ENCODE data around the gene FBN1. TPM values are rescaled to one million over a fixed set of nuclear protein-coding genes. Genes with fewer than 3 reads are reported as not detected.

Gene FBN1
- polyA plus RNA-seq, 3 donors: 80.9 to 104 (median 99.6) TPM

DNA sequence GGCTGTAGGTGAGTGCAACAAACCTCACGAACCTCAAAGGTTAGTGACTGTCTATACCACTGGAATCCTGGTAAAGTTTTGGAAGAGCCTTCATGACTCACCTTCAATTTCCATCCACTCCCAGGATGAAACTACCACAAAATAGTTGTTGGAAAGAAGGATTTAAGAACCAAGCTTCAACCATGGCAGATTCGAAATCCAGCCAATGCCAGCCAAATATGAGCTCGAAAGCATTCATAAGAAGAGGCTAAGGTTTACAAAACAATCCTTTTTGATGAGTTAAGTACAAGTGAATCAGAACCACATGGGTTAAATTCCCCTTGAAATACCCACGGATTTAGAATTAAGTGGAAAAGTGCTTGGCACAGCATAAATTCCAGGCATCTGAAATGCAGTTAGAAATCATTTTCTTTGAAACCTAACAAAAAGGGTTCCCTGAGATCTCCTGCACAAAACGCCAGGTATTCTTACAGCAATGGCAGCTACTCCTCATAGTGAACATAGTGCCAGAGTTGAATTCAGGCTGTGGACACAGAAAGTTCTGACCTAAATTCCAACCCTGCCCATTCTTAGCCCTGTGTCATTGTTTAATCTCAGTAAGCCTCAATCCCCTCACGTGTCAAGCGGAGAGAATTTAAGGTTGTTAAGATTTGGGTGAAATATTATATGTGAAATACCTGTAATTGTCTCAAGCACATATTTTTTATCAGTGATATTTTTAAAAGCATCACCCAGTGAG lies 89.2 kb downstream of the FBN1 start:
- DNase-seq (ENCODE audit: low read depth in 3 of 3, low spot score in 2 of 3): no peak

- DNase-seq (ENCODE audit: low read depth in 3 of 3, low spot score in 2 of 3): no peak
Observed at GRCh38 chr15:48555241-48555881, 90.1 kb downstream of the FBN1 start.

GRCh38 chr15:48554112-48554511 lies 91.4 kb downstream of the FBN1 start:
- DNase-seq (ENCODE audit: low read depth in 3 of 3, low spot score in 2 of 3): no peak

DNA sequence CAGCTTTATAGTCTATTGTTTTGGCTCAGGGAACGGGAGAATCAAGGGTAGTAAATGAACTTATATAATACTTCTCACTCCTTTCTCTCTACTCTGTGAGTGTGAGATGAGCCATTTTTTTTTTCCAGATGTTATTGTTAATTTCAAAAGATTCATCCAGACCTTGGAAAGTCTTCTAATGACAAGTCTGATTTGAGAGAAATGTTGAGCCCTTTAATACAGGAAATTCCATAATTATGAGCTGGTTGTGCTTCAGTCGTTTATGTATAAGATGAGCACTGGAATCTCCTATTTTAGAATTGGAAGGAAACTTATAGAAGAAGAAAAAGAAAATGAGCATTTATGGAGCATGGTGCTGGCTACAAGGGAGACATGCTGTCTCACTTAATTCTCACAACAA lies 92.0 kb downstream of the FBN1 start:
- DNase-seq (ENCODE audit: low read depth in 3 of 3, low spot score in 2 of 3): no peak

DNA sequence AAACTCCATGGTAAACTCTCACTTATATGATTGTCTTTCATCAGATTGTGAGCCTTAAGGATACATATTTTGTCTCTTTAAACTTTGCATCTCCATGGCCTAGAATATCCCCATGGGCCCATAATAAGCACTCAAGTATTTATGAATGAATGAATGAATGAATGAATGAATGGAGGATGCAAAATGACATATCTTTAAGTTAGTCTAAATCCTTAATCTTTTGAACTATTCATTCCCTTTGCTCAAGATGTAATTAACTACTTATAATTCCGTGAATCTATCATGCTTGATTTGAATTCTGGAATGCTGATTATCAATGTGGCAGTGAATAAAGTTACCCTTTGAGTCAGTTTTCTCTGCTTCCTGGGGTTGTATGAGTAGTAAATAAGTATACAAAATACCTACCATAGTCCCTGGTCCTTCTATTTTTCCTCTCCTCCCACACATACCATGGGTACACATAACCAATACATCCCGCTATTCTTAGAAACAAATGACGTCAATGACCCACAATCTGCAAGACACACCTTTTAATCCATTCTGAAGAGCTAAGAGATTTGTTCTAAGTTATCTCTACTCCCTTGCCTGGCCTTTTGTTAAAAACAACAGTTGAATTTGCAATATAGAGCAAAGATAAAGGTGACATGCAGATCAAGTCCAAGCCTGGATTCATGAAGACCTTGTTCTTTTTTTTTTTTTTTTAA lies 94.5 kb downstream of the FBN1 start:
- DNase-seq (ENCODE audit: low read depth in 3 of 3, low spot score in 2 of 3): no peak

- DNase-seq (ENCODE audit: low read depth in 3 of 3, low spot score in 2 of 3): no peak
Observed at GRCh38 chr15:48548455-48548854, 97.1 kb downstream of the FBN1 start.

DNA sequence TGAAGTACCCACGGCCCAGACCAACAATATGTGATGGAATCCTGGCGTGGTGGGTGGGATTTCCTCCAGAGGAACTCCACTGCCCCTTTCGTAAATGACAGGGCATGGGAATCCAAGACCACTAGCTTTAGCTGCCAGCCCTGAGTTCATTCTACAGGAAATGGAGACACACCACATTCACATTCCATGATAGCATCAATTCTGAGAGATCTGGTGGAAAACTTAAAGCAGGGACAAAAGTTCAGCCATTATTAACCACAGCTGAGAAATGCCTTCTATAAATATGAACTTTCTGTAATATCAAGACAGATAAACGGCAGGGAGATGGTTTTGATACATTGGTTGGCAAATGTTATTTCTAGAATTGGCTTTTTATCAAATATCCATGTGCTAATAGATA lies 98.2 kb downstream of the FBN1 start:
- DNase-seq (ENCODE audit: low read depth in 3 of 3, low spot score in 2 of 3): no peak

GRCh38 chr15:48546296-48546695 lies 99.2 kb downstream of the FBN1 start:
- no peak for DNase-seq (ENCODE audit: low read depth in 3 of 3, low spot score in 2 of 3)

GRCh38 chr15:48544778-48545177 lies 100.7 kb downstream of the FBN1 start:
- no peak for DNase-seq (ENCODE audit: low read depth in 3 of 3, low spot score in 2 of 3)

GRCh38 chr15:48541341-48542278 lies 103.9 kb downstream of the FBN1 start:
- DNase-seq (ENCODE audit: low read depth in 3 of 3, low spot score in 2 of 3): no peak

DNA sequence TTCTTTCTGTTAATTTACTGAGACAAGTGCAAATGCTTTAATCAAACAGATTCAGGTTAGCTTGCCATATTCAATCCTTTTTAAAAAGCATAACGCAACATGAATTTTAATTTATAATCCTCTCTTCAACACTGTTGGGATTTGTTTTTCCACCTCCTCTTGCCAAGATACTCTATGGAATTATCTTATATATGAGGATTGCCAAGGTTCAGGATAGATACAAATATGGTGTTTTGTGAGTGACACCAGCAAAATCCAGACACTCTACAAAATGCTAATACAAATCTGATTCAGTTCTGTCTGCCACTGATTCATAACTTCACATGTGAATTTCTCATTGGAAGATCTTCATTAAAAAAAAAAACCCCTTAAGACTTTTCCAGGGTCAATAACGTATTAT lies 104.8 kb downstream of the FBN1 start:
- no peak for DNase-seq (ENCODE audit: low read depth in 3 of 3, low spot score in 2 of 3)

DNA sequence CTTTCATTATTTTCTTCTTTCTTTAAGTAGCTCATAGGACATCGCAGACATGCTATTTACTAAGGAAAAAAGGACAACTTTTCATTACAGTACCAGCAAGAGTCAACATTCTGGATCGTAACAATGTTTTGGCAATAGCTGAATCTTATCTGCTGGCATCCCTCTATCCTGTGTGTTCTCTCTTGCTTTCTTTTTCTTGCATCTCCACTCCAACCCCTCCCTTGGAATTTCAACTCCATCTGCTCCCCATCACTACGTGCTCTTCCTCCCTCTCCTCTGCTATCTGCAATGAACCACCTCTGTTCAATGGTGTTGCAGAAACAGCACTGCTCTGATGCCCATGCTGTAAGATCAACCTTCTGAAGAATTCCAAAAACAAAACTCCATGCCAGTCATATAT lies 106.6 kb downstream of the FBN1 start:
- DNase-seq (ENCODE audit: low read depth in 3 of 3, low spot score in 2 of 3): no peak

DNA sequence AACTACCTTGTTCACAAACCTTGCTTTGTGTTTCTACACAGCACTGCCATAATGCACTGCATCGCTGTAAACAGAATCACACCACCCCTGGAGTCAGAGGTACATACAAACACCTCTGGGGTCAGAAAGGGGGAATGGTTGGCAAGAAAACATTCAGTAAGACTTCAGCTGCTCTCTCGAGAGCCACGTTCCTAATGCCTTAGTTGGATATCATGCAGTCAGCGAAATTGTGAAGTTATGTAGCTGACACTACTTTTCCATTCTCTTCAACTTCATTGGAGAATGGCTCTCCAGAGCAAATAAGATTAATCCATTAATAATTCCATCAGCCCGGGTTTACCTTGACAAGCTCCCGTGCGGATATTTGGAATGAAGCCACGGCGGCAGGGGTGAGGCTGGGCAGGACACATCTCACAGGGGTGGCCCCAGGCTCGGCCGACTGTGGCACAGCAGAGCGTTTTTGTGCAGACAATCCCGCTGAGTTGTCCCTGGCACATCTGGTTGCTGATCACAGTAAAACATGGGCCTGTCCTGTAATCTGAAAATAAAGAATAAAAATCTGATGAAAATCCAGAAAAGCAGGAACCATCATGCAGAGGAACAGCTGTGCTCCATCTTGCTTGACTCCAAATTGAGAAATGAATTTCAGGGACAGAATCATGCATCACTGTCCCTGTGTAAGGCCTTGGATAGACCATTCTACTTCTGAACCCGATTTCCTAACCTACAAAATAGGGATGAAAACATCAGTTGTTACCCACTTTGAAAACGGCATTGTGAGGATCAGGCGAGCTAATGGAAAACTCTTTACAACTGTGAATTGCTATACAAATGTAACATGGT lies 108.0 kb downstream of the FBN1 start:
- DNase-seq (ENCODE audit: low read depth in 3 of 3, low spot score in 2 of 3): no peak

- no peak for DNase-seq (ENCODE audit: low read depth in 3 of 3, low spot score in 2 of 3)
Observed at GRCh38 chr15:48536681-48537091, 108.8 kb downstream of the FBN1 start.

GRCh38 chr15:48533982-48534381 lies 111.5 kb downstream of the FBN1 start:
- no peak for DNase-seq (ENCODE audit: low read depth in 3 of 3, low spot score in 2 of 3)

- no peak for DNase-seq (ENCODE audit: low read depth in 3 of 3, low spot score in 2 of 3)
Observed at GRCh38 chr15:48532946-48533345, 112.6 kb downstream of the FBN1 start.

DNA sequence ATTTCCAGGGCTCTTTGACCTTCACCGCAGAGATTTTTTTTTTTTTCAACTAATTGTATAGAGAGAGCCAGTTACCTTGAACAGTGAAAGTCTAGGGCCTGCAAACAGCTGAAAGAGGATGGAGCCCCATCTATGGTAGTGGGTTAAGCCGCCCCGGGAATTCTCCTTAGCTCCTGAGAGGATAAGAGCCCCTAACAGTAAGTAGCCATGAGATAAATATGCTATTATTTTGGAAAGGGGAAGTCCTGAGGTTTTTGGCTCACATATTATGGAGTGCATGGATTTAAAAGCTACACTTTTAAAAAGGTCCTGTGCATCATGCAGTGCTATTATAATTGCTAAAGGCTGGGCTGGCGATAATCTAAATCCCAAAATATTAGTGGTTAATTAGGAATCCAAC lies 115.0 kb downstream of the FBN1 start:
- no peak for DNase-seq (ENCODE audit: low read depth in 3 of 3, low spot score in 2 of 3)

- DNase-seq (ENCODE audit: low read depth in 3 of 3, low spot score in 2 of 3): no peak
Observed at GRCh38 chr15:48528921-48529320, 116.6 kb downstream of the FBN1 start.

DNA sequence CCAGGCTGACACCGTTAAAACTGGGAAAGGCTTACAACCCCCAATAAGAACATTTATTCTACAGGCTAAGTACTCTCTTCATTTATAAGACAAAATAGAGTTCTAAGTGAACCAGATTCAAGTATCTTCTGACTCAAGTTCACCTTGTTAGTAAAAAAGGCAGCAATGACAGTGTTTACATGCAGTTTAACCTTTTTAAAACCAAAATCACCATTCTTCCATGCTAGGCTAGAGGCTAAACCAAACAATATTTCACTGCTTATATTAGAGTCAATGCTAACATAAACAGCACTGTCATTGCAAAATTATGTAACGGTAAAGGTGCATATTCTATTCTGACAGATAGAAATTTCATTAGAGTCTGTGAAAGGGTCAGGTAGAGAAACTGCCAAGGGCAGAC lies 118.0 kb downstream of the FBN1 start:
- DNase-seq (ENCODE audit: low read depth in 3 of 3, low spot score in 2 of 3): no peak

DNA sequence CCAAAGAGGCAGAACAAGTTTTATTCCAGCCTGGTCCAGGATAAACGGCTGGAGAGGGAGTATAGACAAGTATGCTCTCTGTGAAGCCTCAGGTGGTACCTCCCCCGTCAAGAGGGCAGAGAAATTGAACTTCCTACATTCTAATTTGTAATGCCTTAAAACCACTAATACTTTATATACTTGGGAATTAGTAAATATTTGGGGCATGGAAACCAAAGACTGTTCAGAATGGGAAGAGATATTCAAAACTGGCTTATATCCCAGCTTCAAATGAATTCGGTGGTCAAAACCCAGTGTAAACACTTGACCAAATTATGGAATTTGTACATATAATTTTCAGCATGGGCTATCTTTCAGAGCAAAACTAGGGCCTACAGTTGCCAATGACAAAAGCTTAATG lies 122.6 kb downstream of the FBN1 start:
- DNase-seq (ENCODE audit: low read depth in 3 of 3, low spot score in 2 of 3): no peak
